GM18520 (cell line): ENCODE data around the gene CDC14A.
"Not testable (repeated sequence)": the region's sequence is repeated elsewhere in the genome, so short reads cannot be mapped to it uniquely, and the experiment has no call there.

Experiments used
- ATAC-seq: cut with Tn5 transposase; IDR thresholded peaks from one replicate; pipeline ENCODE4 v1.9.1; 2021; ENCODE audit not compliant: unreplicated experiment

The CDC14A gene

GRCh38 chr1:100397681-100398080 lies 45.4 kb downstream of the CDC14A start:
- no peak for ATAC-seq

DNA sequence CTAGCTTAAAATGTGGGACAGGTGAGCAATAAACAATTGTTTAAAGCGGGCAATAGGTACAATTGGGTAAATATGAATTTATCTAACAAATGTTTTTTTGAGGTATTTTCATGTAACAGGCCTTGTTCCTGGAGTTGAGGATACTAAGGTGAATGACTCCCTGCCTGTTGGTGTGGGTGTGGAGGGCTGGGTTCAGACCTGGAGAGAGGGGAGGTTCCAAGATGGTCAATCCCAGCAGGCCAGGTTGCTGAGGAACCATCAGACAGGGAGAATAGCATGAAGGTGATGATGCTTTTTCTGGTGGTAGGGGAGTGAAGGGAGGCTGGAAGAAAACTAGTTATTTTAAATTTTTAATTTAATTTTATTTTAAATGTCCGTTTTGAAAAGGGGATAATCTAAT lies 46.3 kb downstream of the CDC14A start:
- ATAC-seq = no peak

GRCh38 chr1:100400404-100400803 lies 48.1 kb downstream of the CDC14A start:
- ATAC-seq = no peak

- ATAC-seq = no peak
Observed at GRCh38 chr1:100404821-100405220, 52.5 kb downstream of the CDC14A start.

GRCh38 chr1:100405902-100406301 lies 53.6 kb downstream of the CDC14A start:
- ATAC-seq = not testable (repeated sequence)

DNA sequence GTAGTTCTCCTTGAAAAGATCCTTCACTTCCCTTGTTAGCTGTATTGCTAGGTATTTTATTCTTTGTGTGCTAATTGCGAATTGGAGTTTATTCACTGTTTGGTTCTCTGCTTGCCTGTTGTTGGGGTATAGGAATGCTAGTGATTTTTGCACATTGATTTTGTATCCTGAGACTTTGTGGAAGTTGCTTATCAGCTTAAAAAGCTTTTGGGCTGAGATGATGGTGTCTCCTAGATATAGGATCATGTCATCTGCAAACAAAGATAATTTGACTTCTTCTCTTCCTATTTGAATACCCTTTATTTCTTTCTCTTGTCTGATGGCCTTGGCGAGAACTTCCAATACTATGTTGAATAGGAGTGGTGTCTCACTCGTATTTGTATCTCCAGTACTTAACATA lies 55.1 kb downstream of the CDC14A start:
- ATAC-seq = not testable (repeated sequence)

DNA sequence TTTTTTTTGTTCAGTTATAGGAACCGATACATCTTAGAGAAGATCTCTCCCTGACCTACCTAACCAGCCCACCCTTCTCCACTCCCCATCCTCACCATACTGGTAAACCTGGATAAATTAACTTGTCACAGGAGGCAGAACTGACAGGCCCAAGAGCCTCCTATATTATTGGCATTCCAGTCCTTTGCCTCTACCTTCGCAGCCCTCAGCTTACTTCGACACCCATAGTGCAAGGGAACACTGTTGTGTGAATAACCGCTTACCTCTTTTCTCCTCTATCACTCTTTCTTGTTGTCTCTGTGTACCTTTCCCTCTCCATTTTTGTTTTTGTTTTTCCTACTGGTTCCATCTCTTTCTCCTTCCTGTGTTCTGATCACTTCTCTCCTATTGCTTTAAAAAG lies 58.7 kb downstream of the CDC14A start:
- ATAC-seq = no peak

DNA sequence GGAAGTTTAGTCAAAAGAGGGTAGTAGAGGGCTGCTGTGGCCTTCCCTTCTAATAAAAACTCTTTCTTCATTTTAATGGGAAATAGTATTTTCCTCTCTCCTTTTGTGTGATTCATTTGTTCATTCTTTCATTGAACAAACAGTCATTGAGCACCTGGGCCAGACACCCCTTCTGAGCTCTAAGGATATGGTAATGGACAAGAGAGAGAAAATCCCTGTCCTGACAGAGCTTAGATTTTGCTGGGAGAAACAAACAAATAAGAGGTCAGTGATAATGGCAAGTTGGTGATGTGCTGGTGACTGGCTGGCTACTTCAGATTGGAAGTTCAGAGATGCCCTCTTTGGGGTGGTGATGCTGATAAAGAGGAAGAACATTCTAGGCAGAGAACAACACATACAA lies 59.3 kb downstream of the CDC14A start:
- no peak for ATAC-seq

DNA sequence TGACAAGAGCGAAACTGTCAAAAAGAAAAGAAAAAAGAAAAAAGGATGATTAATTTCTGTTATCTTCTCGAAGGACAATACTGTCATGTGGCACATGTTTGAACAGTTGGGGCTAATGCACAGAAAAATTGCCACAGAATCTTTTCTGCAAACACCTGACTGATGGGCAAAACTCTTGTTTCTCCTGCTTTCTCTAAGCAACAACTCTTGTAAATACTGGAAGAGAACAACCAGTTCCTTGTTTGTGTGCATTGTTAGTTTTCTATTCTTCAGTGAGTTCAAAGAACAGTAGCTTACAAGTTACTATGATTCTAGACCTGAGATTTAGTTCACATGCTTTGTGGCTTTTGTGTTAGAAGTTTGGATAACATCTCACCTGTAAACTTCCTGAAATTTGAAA lies 60.7 kb downstream of the CDC14A start:
- no peak for ATAC-seq

- ATAC-seq = no peak
Observed at GRCh38 chr1:100414693-100415497, 62.6 kb downstream of the CDC14A start.

- no peak for ATAC-seq
Observed at GRCh38 chr1:100415498-100415778, 63.1 kb downstream of the CDC14A start.

DNA sequence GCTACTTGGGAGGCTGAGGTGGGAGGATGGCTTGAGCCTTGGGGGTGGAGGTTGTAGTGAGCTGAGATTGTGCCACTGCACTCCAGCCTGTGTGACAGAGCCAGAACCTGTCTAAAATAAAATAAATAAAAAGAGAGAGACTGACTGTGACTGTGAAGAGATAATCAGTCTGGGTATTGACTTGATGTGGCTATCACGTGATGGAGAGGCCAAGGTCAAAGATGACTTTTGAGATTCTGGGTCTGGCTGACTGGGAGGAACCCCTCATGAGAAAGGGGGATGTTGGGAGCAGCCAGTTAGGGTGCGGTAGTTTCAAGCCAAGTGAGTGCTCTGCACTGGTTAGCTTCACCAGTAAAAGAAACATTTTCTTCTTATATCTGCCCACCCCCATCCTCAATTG lies 66.8 kb downstream of the CDC14A start:
- no peak for ATAC-seq

GRCh38 chr1:100422065-100422464 lies 69.8 kb downstream of the CDC14A start:
- ATAC-seq = no peak

DNA sequence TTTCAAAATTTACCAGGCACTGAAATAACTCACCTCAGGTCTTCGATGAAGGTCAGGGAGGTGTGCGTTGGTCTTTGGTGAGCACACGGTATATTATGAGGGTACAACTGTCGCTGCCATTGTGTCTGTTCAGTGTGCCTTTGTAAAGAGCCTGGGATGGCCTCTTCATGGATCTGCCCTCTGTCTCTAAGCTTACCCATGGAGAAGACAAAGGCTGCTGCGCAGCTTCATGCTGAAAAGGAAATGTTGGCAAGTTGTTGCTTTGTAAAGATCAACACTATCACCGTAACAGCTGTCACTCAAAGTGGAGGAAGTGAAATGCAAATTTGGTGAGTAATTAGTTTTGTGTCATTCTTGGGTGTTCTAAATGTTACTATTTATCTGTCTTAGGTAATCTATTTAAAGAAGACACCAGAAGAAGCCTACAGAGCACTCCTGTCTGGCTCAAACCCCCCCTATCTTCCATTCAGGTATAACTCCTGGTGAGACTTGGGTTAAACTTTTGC lies 71.6 kb downstream of the CDC14A start:
- ATAC-seq = peak; percentile 88

DNA sequence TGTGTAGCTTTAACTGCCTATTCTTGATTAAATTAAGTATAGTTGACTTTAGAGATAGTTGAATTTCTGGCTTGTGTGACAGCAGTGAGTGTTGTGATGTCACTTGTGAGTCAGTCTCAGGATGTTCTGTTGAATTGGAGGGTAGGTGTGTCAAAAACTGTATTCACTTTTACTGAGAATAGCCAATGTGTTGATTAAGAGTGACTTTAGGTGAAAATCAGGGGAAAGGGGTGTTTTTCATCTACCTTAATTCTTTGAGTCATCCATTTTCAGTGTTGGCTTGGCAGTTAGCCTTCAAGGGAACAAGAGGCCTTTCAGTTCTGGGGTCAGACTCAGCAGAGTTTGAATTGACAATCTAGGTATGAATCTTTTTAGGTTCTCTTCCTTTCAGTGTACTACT lies 75.9 kb downstream of the CDC14A start:
- no peak for ATAC-seq

DNA sequence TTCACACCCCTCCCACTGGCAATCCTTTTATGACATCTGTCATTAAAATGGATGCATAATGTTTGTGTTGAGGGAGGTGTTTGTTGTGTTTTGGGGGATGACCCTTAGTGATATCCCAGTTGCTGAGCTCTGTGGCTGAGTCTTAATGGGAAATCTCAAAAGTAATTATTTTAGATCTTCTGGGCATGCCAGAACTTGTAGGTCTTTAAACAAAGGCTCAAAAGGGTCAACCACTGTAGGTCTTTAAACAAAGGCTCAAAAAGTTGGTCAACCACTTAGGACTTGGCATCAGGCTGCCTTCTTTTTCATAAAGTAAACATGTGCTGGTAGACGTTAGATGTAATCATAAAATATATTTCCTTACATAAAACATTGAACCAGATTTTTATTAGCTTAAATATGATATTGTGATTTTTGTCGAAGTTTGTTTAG lies 78.0 kb downstream of the CDC14A start:
- no peak for ATAC-seq

DNA sequence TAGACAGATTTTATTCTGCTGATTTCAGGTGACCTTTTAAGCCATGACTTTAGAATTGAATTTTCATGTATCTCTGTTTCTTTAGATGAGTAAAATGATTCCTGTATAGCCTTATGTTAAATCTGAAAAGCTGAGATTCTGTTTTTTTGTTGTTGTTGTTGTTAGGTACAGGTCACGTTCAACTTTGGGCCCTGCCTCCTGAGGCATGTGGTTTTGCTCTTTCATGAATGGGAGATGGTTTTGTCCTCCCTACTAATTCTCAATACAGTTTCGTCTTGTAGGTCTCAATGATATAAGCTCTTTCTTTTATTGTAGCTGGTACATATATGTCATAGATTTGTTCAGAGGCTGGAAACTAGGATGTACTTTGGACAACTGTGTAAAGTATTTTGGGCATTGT lies 79.6 kb downstream of the CDC14A start:
- no peak for ATAC-seq

- ATAC-seq = no peak
Observed at GRCh38 chr1:100433563-100433962, 81.3 kb downstream of the CDC14A start.

- no peak for ATAC-seq
Observed at GRCh38 chr1:100434831-100435230, 82.5 kb downstream of the CDC14A start.

DNA sequence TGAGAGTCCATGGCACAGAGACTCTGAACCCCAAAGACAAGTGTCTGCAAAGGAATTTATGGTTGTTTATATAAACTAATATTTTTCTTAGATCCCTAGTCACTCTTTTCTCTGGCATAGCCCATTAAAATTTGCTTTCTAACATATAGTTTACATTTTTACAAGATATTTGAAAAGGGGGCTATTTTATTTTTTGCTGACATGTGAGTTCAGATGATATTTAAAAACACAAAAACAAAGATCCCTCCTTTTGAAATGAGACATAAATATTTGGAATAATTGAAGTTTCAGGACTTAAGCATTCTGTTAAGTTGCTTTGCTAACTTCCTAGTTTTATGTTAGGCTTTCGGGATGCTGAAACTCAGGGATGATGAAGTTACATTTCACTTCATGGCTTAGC lies 86.1 kb downstream of the CDC14A start:
- no peak for ATAC-seq

DNA sequence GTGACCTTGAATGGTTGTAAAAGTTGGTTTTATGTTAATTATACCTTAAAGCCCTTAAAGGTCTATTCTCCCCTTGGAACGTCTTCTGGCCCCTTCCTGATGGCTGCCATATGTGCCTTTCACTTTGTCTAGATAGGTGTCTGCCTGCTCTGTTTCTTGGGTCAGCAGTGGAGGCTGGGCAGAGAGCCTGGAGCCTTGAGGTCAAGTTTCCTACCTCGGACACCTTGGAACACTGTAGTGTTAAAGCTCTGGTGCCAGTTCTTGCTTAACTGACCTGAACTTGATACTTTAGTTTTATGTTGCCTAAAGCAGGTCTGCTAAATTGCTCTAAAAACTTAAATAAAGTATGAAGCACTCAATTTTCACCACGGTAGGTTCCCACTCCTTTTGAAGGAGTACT lies 86.5 kb downstream of the CDC14A start:
- no peak for ATAC-seq

DNA sequence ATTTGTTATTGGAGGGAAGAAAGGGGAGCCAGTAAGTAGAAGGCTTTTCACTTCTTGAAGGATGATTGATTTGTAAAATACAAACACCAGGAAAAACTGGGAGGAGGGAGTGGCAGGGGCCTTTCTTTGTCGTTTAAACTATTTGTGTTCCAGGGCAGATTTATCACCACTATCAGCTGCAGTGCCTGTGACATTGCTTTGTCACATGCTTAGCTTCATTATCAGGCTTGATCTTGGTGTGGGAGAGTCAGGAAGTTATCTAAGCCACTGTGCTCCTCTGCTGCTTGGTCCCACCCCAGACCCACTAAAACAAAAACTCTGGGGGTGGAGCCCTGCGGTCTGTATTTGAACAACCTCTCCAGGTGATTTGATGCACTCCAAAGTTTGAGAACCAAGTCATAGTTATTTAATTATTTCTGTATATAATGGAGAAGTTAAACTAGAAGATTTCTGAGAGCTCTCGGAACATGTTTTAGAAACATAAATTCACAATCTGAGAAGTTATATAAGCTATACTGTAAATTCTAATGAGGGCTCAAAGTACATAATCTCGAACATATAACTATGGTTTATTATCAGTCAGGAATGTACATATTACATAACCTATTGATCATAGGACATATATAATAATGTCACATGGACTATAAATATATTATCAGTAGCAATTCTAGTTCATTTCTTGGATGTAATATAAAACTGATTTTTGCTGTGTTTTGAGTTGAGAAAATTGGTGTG lies 87.9 kb downstream of the CDC14A start:
- ATAC-seq = no peak
